Measurements from ENCODE around the gene IMP4.

The IMP4 gene

DNA sequence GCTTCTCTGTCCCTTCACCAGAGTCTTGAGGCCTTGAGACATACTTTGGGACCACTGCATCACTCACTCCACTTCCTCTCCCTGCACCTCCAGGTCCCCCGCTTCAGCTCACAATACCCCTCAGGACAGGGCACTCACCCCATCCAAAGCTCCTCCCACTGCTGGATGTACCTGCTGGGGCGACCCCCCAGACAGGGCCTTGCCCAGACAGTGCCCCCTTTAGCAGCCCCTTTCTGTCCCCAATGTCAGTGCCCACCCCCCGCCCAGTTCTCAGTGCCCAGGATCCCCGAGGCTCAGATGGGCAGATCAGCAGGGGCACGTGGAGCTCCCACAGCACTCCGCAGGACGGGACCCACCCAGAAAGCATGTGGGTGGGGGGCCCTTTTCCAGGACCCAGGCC lies 23.8 kb upstream of the IMP4 start:
- TF ChIP-seq ZNF654 (tag by site-specific recombination; IDR thresholded peaks at IDR 0.05; ENCODE audit: low read depth): no peak
- TF ChIP-seq, protein P1, sequence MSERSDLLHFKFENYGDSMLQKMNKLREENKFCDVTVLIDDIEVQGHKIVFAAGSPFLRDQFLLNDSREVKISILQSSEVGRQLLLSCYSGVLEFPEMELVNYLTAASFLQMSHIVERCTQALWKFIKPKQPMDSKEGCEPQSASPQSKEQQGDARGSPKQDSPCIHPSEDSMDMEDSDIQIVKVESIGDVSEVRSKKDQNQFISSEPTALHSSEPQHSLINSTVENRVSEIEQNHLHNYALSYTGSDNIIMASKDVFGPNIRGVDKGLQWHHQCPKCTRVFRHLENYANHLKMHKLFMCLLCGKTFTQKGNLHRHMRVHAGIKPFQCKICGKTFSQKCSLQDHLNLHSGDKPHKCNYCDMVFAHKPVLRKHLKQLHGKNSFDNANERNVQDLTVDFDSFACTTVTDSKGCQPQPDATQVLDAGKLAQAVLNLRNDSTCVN (tag by site-specific recombination; optimal IDR thresholded peaks at IDR 0.05): no peak
- no peak for TF ChIP-seq FEZF1 (tag by site-specific recombination; IDR thresholded peaks at IDR 0.05)
- no peak for TF ChIP-seq ZNF138 (tag by site-specific recombination; IDR thresholded peaks at IDR 0.05; ENCODE audit: borderline replicate concordance)
- no peak for TF ChIP-seq ZEB2 (tag by site-specific recombination; IDR thresholded peaks at IDR 0.05)
- no peak for TF ChIP-seq ZNF449 (tag by site-specific recombination; IDR thresholded peaks at IDR 0.05)
- TF ChIP-seq ZNF677 (tag by site-specific recombination; IDR thresholded peaks at IDR 0.05): no peak
- TF ChIP-seq ATF2 (tag by site-specific recombination; IDR thresholded peaks at IDR 0.05; ENCODE audit: low read depth): no peak
- TF ChIP-seq ZNF692 (tag by site-specific recombination; IDR thresholded peaks at IDR 0.05): no peak
- TF ChIP-seq ZNF785 (tag by site-specific recombination; IDR thresholded peaks at IDR 0.05): no peak
- TF ChIP-seq ZNF585B (tag by site-specific recombination; IDR thresholded peaks at IDR 0.05): no peak
- TF ChIP-seq KLF16 (tag by site-specific recombination; IDR thresholded peaks at IDR 0.05): no peak
- no peak for TF ChIP-seq ZBTB21 (tag by site-specific recombination; IDR thresholded peaks at IDR 0.05)
- no peak for TF ChIP-seq SETDB1 (IDR thresholded peaks at IDR 0.05; ENCODE audit: insufficient read length, low read length)
- ChIA-PET POLR2A (no interaction called here), CTCF (interaction anchor here (1.1 kb wide), 1 partner anchor 14 kb away, joined by 3 read pairs; no protein-coding TSS in a partner anchor)
- no peaks in the 10 kb centered on the region for H3K9me3 ChIP-seq (ENCODE audit: control insufficient read depth, insufficient read depth, low read depth, low read length)
- no peak overlapping the region for H3K4me3 ChIP-seq (ENCODE audit: low read depth, low read length)
- H3K27ac ChIP-seq (ENCODE audit: extremely low read depth, low read depth, low read length): no peak overlapping the region
- H3K4me1 ChIP-seq (ENCODE audit: control insufficient read depth, insufficient read depth, low read length): no peaks in the 10 kb centered on the region
- H3K36me3 ChIP-seq (ENCODE audit: control insufficient read depth in 2 of 2, insufficient read depth in 1 of 2, low read length in 2 of 2): no peaks in the 10 kb centered on the region

DNA sequence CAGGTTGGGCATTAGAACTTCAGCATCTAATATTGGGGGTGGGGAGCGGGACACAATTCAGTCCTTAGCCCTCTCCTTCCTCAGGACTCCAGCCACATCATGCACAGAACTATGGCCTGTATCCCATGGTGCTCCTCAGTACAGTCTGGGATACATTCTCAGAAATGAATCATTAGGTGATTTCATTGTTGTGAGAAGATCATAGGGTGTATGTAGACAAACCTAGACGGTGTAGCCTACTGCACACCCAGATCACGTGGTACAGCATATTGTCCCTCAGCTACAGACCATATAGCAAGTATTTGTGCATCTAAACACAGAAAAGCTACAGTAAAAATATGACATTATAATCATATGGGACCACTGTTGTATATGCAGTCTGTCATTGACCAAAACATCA lies 23.2 kb upstream of the IMP4 start:
- Histone ChIP-seq H3K9me3 (ENCODE audit: control insufficient read depth, insufficient read depth, low read depth, low read length) (no peaks in the 10 kb centered on the region), H3K27ac (ENCODE audit: extremely low read depth, low read depth, low read length) (no peak overlapping the region), H3K36me3 (ENCODE audit: control insufficient read depth in 2 of 2, insufficient read depth in 1 of 2, low read length in 2 of 2) (no peaks in the 10 kb centered on the region), H3K4me3 (ENCODE audit: low read depth, low read length) (no peak overlapping the region), H3K4me1 (ENCODE audit: control insufficient read depth, insufficient read depth, low read length) (no peaks in the 10 kb centered on the region)
- ChIA-PET CTCF (interaction anchor here (0.5 to 0.6 kb wide), 2 partner anchors 22 to 1715 kb away, joined by 3 to 4 read pairs; no protein-coding TSS in a partner anchor), POLR2A (no interaction called here)
- TF ChIP-seq SP2 (tag by site-specific recombination; IDR thresholded peaks at IDR 0.05) (no peak), ZNF114 (tag by site-specific recombination; IDR thresholded peaks at IDR 0.05) (no peak), ZFP41 (tag by site-specific recombination; IDR thresholded peaks at IDR 0.05; ENCODE audit: borderline replicate concordance) (no peak), ZFP3 (tag by site-specific recombination; IDR thresholded peaks at IDR 0.05; ENCODE audit: low read depth) (no peak), ZNF670 (tag by site-specific recombination; IDR thresholded peaks at IDR 0.05; ENCODE audit: low read depth) (no peak), ZNF76 (tag by site-specific recombination; IDR thresholded peaks at IDR 0.05; ENCODE audit: borderline replicate concordance, low read depth) (no peak), ZNF701 (tag by site-specific recombination; IDR thresholded peaks at IDR 0.05) (no peak), ZNF639 (tag by site-specific recombination; IDR thresholded peaks at IDR 0.05) (no peak), ZNF837 (tag by site-specific recombination; IDR thresholded peaks at IDR 0.05) (no peak), ZFP69B (tag by site-specific recombination; IDR thresholded peaks at IDR 0.05) (no peak)
- TF ChIP-seq, protein P2, sequence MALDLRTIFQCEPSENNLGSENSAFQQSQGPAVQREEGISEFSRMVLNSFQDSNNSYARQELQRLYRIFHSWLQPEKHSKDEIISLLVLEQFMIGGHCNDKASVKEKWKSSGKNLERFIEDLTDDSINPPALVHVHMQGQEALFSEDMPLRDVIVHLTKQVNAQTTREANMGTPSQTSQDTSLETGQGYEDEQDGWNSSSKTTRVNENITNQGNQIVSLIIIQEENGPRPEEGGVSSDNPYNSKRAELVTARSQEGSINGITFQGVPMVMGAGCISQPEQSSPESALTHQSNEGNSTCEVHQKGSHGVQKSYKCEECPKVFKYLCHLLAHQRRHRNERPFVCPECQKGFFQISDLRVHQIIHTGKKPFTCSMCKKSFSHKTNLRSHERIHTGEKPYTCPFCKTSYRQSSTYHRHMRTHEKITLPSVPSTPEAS (tag by site-specific recombination; IDR thresholded peaks at IDR 0.05): no peak
